ENCODE results near the gene MAP4K4. TPM values are rescaled to one million over a fixed set of nuclear protein-coding genes. Genes with fewer than 3 reads are reported as not detected.

The MAP4K4 gene
- 165 TPM for total RNA-seq

DNA sequence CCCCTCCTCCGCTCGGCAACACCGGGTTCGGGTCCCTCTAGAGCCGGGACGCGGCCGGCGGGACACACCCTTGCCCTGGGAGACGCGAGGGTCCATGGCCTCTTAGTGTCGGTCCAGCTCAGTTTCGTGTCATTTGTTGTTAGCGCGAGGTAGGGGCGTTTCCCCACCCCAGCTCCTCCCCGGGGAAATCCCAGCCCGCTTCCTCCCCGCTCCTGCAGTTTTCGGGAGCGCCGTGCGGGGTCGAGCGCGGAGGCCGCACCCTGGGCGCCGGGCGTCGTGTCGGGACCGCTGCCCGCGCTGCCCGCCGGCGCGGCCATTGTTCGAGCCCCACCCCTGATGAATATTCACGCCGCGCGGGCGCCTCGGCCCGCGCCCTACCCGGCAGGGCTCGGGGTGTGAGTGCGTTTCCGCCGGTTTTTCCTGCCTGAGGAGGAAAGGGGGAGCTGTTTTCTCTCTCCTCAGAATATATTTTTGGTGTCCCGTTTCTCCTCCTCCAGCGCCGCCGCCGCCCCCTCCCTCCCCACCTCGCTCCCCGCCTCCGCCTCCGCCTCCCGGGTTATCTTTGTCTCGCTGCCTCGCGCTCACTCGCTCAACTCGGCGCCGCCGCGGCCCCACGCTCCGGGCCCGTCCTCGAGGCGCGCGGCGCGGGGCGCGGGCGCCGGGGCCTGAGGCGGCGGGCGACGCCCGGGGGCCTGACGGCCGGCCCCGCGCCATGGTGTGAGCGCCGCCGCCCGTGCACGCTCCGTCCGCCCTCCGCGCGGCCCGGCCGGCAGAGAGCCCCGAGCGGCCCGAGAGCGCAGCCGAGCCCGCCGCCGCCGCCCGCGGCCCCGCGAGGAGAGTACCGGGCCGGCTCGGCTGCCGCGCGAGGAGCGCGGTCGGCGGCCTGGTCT lies at the start of gene MAP4K4:
TSS of gene MAP4K4 (plus strand) at position 584 of the 890 bp plus-strand sequence. CDS start 374 bp downstream, outside the sequence.
- peak; percentile 81 for DNase-seq

DNA sequence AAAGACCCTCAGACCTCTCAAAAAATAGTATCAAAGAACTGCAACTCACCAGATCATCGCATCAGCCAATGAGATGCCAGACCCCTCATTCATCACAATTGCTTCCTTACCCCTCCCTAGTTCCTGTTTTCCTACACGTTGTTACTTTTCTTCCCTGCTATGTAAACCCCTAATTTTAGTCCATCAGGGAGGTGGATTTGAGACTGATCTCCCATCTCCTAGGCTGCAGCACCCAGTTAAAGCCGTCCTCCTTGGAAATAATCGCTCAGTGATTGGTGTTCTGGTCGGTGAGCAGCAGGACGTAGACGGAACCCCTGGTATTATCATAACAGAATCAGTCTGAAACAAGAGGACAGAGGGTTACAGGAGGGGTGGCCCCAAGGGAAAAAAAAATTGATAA lies 44.0 kb upstream of the MAP4K4 start:
- DNase-seq, result no peak

DNA sequence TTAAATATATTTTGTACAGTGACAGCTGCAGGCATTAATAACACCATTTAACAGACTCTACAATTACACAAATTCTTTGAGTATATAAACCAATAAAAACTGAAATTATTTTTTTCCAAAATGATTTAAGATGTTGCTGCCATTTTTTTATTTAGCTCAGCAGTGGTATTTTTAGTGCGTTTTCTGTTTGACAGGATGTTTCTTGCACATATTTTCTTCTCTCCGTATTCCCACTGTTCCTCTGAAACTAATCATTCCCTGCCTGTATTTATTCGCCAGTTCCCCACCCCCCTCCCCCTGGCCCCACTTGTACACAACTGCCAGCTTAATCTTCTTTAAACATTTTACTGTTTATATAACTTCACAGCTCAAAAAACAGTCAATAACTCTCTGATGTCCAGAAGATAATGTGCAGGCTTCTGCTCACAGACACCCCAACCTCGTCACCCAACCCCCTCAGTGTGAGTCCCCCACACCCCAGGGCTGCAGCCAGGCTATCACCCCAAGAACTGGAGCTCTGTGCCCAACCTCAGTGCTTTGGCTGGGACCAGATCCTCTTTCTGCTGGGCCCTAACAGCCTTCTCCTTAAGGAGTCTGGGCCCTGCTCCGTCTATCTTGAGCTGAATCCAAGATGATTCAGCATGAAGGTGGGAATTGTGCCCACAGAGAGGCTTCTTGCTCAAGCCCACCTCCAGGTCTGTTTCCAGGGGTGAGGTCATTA lies 41.6 kb upstream of the MAP4K4 start:
- no peak for DNase-seq

DNA sequence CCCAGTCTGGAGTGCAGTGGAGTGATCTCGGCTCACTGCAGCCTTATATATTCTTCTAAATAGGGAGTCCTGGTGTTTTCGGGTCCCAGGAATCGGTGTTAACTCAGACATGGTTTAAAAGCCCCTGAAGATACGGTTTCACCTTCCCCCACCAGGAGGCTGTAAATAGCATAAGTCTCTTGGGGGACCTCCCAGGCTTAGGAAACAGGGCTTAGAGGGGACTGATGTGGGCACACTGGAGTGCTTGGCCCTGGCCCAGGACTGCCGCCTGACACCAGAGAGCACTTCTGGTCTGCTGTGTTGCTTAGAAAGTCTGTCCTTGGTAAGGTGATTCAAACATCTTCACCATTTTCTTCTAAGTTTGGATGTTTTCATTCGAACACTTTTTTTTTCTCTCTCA lies 39.7 kb upstream of the MAP4K4 start:
- DNase-seq, result no peak

DNA sequence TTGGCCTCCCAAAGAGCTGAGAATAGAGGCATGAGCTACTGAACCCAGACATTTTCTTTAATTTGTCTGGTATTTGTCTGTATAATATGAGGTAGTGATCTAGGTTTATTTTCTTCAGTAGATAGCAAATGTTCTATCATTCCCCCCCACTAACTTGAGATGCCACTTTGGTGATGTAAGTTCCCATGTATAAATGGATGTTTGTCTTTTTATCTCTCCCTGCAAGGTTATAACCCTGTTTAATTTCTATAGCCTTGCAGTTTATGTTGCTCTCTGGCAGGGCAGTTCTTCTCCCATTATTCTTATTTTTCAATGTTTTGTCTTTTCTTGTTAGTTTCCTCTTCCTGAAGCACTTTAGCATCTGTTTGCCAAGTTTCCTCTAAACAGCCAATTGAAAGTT lies 39.1 kb upstream of the MAP4K4 start:
- no peak for DNase-seq

DNA sequence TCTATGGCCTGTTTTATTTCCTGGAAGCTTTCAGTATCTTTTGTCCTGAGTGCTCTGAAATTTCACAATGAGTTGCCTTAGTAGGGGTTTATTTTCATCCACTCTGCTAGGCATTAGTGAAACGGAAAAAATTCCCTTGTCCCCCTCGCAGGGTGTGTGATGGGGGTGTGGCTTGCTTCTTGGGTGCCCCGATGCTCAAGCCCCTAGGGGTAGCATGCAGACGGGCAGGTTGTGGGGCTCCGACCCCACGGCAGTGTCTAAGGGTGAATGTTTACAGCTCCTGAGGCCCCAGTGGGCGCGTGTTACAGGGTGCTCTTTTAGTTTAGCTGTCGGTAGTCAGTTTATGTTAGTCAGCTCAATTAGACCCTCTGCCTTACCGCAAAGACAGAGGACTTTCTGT lies 32.2 kb upstream of the MAP4K4 start:
- DNase-seq, result no peak

DNA sequence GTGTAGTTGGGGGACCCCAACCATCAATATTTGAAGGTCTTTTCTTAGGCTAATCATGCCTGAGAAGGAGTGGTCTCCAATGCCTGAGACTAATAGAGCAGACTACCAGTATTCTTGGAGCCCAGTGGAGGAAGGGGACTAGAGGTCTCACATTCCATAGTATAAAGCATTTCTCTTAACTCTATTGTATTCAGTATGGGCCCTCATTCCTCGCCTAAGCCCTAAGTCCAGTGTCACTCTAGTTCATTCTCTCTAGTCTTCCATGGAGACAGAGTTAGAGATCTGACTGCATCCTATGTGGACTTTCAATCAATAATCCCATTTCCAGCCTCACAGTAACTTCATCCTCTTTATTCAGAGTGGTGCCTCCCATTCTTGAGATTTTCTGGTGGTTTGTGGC lies 29.7 kb upstream of the MAP4K4 start:
- no peak for DNase-seq

DNA sequence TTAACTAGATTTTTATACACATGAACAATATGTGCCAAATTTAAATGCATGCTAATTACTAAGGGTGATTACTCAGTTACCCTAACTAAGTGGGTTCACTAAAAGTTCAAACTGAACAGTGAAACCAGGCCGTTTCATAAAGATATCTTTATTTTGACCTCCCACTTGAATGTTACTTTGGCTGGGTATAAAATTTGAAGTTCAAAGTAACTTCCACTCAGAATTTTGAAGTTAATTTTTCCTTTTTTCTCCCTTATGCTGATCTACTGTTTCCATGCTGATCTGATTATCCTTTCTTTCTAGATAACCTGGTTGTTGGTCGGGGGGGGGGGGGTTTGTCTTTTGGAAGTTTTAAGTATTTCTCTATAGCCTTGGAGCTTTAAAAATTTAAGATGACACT lies 25.5 kb upstream of the MAP4K4 start:
- DNase-seq, result no peak

DNA sequence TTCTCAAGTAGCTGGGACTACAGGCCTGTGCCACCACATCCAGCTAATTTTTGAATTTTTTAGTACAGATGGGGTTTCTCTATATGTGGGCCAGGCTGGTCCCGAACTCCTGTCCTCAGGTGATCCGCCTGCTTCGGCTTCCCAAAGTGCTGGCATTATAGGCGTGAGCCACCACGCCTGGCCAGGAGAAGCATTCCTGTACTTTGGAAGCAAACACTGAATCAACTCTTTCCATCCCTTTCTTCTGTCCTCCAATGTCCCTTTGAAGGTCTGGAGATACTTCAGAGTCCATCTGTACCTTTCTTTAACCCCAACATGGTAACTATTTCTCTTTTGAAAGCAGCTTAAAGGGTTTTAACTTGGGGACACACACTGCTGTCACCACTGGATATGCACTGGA lies 23.6 kb upstream of the MAP4K4 start:
- no peak for DNase-seq

DNA sequence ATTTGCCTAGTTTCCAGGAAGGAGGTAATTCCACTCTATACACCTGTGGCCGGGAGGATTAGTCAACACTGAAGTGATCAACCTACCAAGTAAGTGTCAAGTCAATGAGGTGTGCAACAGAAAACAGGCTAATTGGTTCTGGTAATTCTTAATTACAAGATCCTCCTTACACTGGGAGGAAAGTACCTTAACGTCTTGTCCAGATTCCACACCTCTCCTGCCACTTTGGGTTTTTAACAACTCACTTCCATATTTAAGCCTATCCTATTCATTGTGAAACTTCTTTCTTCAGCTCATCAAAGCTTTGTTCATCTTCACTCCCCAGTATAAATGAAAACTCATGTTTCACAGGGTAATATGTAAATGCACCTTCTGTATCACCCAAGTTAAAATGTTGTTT lies 22.0 kb upstream of the MAP4K4 start:
- no peak for DNase-seq

DNA sequence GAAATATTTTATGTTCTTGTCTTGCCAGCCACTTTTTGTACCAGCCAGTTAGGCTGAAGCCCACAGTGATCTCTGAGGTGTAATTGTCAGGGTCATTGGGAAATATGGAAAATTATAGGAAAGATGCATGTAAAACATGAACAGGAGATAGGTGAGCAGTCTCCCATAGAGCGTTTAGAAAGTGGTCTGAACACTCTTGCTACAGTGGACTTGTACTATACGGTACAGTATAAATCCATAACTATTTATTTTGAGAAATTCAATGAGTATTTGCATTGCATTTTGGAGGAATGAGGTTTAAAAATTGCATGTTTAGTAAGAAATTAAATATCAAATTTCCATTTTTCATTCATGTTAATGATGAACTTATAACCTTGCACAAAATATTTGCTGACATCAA lies 20.8 kb upstream of the MAP4K4 start:
- no peak for DNase-seq

DNA sequence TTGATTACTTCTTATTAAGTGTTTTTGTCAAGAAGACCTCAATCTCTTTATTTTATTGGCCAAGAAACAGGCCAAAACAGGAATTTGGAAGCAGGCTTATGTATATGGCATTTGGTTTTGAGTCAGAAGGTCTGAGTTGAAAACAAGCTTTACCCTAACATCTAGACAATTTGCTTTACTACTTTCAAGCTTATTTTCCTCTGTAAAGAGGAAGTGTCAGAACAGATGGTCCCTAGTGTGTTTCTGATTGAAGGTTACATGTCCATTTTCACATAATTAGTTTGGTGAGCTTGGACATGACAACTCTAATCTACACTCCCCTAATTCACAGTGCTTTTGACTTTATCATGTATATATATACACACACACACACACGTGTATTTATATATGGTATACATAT lies 19.8 kb upstream of the MAP4K4 start:
- no peak for DNase-seq

DNA sequence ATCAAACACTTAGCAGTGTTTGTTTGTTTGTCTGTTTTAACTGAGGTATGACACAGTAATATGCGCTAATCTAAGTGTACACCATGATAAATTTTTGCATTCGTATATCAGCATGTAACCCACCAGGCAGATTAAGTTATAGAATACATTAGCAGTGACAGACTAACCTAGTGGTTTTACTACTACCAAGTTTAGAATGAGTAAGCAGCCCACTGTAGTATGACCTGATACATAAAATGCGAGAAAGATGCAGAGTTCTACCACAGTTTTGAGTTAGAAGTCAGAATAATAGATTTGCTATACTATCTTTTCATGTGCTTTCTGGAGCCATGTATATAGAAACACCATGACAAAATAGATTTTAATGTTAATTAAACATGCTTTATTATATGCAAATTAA lies 19.1 kb upstream of the MAP4K4 start:
- DNase-seq, result no peak

DNA sequence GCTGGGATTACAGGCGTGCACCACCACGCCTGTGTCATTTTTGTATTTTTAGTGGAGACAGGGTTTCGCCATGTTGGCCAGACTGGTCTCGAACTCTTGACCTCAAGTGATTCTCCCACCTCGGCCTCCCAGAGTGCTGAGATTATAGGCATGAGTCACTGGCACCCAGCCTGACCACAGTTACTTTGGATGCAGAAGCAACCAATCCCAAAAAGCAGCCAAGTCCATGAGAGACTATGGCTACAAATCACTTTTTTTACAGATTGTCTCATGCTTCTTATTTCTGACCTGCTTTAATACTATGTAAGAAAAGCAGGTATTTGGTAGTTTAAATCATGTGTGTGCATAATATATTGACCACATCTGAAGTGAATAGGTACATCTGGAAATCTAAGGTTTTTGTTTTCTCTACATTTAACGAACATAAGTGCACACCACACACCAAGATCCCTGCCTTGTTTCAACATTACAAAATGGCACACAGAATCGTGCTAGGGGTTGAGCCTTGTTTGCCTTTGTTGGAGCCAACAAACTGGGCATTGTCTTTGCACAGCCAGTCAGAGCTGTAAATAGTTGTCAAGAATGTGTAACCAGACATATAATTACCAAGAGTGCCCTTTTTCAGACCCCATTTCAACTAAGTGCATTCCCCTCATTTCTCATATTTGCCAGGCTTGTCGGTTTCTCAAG lies 18.3 kb upstream of the MAP4K4 start:
- DNase-seq, result no peak

DNA sequence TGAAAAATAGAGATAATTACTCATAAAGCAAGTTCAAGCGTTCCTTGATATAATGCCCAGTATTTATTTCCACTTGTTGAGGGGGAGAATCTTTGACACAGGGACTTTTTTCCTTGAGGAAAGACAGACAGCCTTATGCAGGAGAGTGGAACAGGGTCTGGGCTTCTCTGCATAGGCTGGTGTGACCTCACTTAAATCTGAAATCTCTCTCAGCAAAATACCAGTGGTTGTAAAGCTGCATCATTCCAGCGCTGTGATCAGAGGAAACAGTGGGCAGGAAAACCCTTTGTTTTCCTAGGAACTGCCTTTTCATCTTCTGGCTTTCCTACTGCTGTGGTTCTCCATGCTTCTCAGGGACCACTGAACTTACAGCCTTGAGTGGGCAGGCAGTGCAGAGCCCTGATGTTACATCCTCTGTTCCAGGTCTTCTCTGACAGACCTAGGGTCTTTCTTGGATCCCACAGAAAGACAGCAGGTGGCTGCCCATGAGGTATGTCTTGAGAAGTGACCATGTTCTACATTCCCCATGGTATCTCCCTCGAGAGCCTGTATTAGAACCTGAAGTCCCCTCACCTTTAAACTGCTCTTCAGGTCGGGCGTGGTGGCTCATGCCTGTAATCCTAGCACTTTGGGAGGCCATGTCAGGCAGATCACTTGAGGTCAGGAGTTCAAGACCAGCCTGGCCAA lies 17.6 kb upstream of the MAP4K4 start:
- no peak for DNase-seq

DNA sequence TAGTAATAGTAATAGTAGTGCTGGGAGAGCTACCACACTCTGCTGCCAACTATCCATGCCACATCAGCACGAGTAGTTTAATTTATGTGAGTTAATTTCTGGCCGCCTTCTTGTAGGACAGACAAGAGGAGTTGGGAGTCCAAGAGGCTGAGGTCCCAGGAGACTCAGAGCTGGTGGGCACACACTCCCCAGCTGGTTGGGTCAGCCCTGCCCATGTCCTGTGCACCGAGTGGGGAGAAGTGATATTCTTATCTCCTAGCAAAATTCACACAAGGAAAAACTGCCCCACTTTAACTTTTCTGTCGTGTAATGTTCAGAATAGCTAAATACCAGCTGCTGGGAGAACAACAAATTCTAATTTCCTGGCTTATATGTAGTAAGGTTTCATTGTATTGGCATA lies 15.2 kb upstream of the MAP4K4 start:
- no peak for DNase-seq

DNA sequence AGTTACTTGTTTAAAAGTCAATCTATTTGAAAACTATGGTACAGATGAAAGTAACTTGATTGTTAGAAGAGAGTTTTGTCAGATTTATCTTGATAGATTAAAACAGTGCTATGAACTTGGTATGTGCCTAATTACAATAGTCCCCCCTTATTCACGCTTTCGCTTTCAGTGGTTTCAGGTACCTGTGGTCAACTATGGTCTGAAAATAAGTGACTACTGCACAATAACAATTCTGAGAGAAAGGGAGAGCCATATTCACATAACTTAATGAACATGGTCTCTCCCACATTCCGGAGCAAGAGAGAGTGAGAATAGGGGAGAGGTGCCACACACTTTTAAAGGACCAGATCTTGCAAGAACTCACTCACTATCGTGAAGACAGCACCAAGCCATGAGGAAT lies 13.2 kb upstream of the MAP4K4 start:
- DNase-seq, result no peak

DNA sequence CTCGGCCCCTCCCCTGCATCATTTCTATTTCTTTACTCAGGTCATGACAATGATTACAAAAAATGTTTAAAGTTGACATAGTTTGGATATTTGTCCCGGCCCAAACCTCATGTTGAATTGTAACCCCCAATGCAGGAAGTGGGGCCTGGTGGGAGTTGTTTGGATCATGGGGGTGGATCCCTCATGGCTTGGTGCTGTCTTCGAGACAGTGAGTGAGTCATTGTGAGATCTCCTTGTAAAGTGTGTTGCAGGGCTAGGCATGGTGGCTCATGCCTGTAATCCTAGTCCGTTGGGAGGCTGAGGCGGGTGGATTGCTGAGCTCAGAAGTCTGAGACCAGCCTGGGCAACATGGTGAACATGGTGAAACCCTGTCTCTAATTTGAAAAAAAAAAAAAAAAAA lies 9.2 kb upstream of the MAP4K4 start:
- no peak for DNase-seq

DNA sequence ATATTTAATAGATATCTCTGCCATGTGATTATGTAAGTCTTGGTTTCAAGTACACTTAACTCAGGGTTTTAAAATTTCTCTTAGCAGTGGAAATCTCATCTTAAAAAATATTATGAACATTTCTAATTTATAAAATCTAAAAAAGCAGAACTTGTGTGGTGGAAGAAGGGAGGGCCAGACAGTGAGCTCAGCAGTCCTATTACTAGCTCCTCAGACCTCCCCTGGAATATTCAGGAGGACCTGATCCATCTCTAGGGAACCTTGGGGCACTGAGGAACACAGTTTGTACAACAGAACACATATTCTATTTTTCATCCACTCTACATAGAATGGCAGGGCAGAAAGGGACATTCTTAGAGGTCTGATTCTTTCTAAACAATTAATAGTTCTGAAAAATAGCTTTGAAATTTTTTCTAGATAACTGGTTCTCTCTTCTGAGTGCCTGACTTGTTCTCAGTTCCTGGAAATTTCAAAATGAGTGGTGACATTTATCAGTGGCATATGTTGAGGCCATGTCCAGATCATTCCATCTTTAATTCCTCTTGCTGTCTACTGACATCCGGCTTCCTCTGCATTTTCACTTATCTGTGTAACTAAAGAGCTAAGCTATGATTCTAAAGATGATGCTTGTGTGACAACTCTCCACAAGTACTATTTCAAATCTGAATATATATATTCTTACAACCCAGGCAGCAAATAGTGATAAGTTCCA lies 8.2 kb upstream of the MAP4K4 start:
- no peak for DNase-seq

DNA sequence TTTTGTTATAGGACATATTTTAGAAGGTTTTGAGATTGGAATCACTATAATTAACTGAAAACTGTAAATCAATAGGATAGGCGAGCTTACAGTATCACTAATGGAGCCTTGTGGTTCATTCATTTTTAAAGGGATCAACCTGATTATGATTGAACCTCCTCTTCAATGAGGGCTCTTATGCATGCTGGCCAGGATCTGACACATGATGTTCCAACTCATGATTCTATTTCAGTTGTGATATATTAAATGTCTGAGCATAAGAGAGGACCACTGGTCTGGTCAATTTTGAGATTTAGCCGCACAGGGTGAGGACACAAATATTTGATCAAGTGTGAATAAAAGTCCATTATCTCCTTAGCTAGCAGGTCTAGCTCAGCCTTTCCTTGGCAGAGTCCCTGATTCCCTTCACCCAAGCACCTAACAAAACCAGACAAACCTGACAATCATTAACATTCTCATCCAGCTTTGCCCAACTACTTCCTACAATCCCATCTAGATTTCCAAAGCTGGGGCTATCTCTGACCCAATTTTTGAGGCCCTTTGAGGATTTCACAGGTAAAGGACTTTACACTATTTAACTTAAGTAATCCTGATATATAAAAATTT lies 6.9 kb upstream of the MAP4K4 start:
- no peak for DNase-seq

DNA sequence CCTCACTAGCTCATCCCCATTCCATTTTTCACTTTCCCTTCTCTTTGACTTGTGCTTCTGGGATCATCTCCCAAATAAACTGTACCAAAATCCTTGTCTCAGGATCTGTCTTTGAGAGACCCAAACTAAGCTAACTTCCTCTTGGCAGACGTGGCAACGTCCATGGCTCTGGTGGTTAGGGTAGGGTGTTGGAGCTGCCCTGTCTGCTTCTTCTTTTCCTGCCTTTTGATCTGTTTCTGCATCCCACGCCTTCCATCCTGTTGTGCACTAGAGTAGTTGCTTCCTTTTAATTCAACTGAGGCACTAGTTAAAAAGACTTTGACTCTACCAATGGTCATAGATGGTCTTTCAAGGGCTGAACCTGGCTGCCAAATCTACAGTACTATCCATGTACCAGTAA lies 5.5 kb upstream of the MAP4K4 start:
- DNase-seq, result no peak

DNA sequence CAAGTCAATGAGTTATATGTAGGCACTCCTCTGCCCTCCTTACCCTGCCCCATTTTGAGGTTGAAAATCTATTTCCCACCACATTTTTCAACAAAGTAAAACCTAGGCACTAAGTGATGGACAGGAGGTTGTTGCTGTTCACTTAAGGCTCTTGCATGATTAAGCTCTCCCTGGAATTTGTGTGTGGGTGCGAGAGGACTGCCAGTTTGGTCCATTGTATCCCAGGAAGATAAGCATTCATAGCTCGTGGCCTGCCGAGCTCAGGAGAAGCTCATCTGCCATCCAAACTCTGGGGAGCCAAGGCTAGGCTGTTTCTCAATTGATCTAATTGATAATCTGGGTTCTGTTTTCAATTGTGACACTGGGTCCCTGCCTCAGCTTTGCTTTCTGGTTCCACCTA lies 4.7 kb upstream of the MAP4K4 start:
- DNase-seq, result no peak
